Measurements from ENCODE around the gene CDH13. TPM values are rescaled to one million over a fixed set of nuclear protein-coding genes. Genes with fewer than 3 reads are reported as not detected.

CDH13 gene
- total RNA-seq, result 27.0 and 194 TPM in 2 replicates

GRCh38 chr16:82626791-82627261 lies at the start of gene CDH13:
Gene CDH13 (plus strand): TSS chr16:82626969.

GRCh38 chr16:83807710-83808572 lies 1181.2 kb downstream of the CDH13 start, which contains the start of gene HSBP1:
Gene HSBP1 (plus strand): TSS chr16:83807978. CDS start chr16:83808077, 99 bp downstream.

Data from endothelial cell of coronary artery (primary cell).